Naive thymus-derived CD4-positive, alpha-beta T cell (primary cell): ENCODE measurements around the gene KRT23. TPM values are rescaled to one million over a fixed set of nuclear protein-coding genes. Genes with fewer than 3 reads are reported as not detected.

Experiments used
- ATAC-seq: fragments of 150-1000 bp; cut with Tn5 transposase; 2 replicates; pipeline ENCODE4 v1.10.0; 2021; ENCODE audit warnings: mild to moderate bottlenecking, moderate library complexity
- CTCF ChIA-PET: fragments of 350-600 bp; sonication (Branson Sonifier 250); formaldehyde crosslinking; loops from one replicate; lab custom pipeline; 2021; ENCODE audit warnings: antibody characterized with exemption; lab: Charles Lee
- POLR2A ChIA-PET: fragments of 350-600 bp; sonication (Branson Sonifier 250); formaldehyde crosslinking; loops from one replicate; lab custom pipeline; 2021; ENCODE audit warnings: antibody characterized with exemption, inconsistent platforms; lab: Charles Lee
- DNase-seq, 9 donors: peaks; one replicate each; pipeline versions ENCODE4 v3.0.0 to v3.0.0-alpha.2; 2020 to 2022; ENCODE audit warnings: mixed read lengths in 1 of 9
- H3K27ac ChIP-seq: one replicate; pipeline ENCODE4 v1.7.0; 2013; ENCODE audit warnings: mild to moderate bottlenecking, low read depth, low read length, moderate library complexity
- H3K27me3 ChIP-seq, 2 donors: one replicate each; pipeline ENCODE4 v1.7.0; 2013; ENCODE audit warnings: low read length in 2 of 2, mild to moderate bottlenecking in 2 of 2, moderate library complexity in 2 of 2; ENCODE audit not compliant: control insufficient read depth in 2 of 2, insufficient read depth in 2 of 2
- H3K36me3 ChIP-seq, 3 experiments: 1 replicate in 2 of 3; 2 replicates in 1 of 3; pipeline ENCODE4 v1.7.0; 2013; ENCODE audit warnings: low read length in 3 of 3, mild to moderate bottlenecking in 3 of 3, moderate library complexity in 1 of 3; ENCODE audit not compliant: insufficient read depth in 3 of 3, control insufficient read depth in 2 of 3
- H3K4me1 ChIP-seq, 2 donors: one replicate each; pipeline ENCODE4 v1.7.0; 2013; ENCODE audit warnings: low read length in 2 of 2, mild to moderate bottlenecking in 2 of 2, moderate library complexity in 1 of 2; ENCODE audit not compliant: control insufficient read depth in 2 of 2, insufficient read depth in 2 of 2
- H3K4me3 ChIP-seq: 2 replicates; pipeline ENCODE4 v1.7.0; 2013; ENCODE audit warnings: mild to moderate bottlenecking, low read length
- H3K9me3 ChIP-seq, 3 experiments: 1 replicate in 2 of 3; 2 replicates in 1 of 3; pipeline ENCODE4 v1.7.0; 2013; ENCODE audit warnings: low read length in 3 of 3; ENCODE audit not compliant: control insufficient read depth in 2 of 3
- H3K27ac Mint-ChIP-seq, 9 donors: one replicate each; pipeline ENCODE4 v1.8.0; 2020 to 2022; ENCODE audit warnings: mixed read lengths in 9 of 9, mild to moderate bottlenecking in 8 of 9, moderate library complexity in 5 of 9, inconsistent platforms in 2 of 9
- H3K27me3 Mint-ChIP-seq, 5 donors: one replicate each; pipeline ENCODE4 v1.8.0; 2021 to 2022; ENCODE audit warnings: mixed read lengths in 5 of 5, mild to moderate bottlenecking in 1 of 5
- H3K36me3 Mint-ChIP-seq, 5 donors: one replicate each; pipeline ENCODE4 v1.8.0; 2020 to 2022; ENCODE audit warnings: mixed read lengths in 5 of 5, mild to moderate bottlenecking in 3 of 5, inconsistent platforms in 1 of 5
- H3K4me1 Mint-ChIP-seq, 7 donors: one replicate each; pipeline ENCODE4 v1.8.0; 2020 to 2022; ENCODE audit warnings: mixed read lengths in 7 of 7, mild to moderate bottlenecking in 3 of 7, inconsistent platforms in 1 of 7
- H3K4me3 Mint-ChIP-seq, 10 donors: one replicate each; pipeline ENCODE4 v1.8.0; 2020 to 2022; ENCODE audit warnings: mild to moderate bottlenecking in 10 of 10, mixed read lengths in 10 of 10, moderate library complexity in 6 of 10, inconsistent platforms in 2 of 10
- H3K9me3 Mint-ChIP-seq, 11 donors: one replicate each; pipeline ENCODE4 v1.8.0; 2020 to 2022; ENCODE audit warnings: mixed read lengths in 11 of 11, mild to moderate bottlenecking in 4 of 11, inconsistent platforms in 1 of 11, moderate library complexity in 1 of 11
- intact Hi-C, 2 donors: fragments of 100-400 bp; cut with micrococcal nuclease; formaldehyde crosslinking; loops; one replicate each; pipeline ENCODE4 v1.15.1; 2023
- polyA plus RNA-seq, 2 donors: library from polyadenylated mRNA; unstranded; fragments of 300-500 nt; fragmentation: Illumina TruSeq; gene quantifications; one replicate each; pipeline ENCODE4 v1.2.3, GENCODE V29; 2021
- total RNA-seq, 6 experiments: library from RNA in 5 of 6; stranded (reverse) in 5 of 6; gene quantifications; 1 replicate in 5 of 6; 2 replicates in 1 of 6; pipeline ENCODE4 v1.2.3 and lab custom pipeline; 2021 to 2026

The KRT23 gene
- total and polyA plus RNA-seq, 7 experiments from 2014 or later = 0.83 TPM; not detected in 6

GRCh38 chr17:40909351-40909750 is 28.1 kb downstream of the KRT23 start:
- peaks cover 5 to 7% of the 10 kb centered on the region in 2 donors for H3K27me3 ChIP-seq
- H3K4me1 Mint-ChIP-seq = no peaks in the 10 kb centered on the region
- no peak overlapping the region for H3K27ac Mint-ChIP-seq
- no peak overlapping the region for H3K27ac ChIP-seq
- H3K36me3 Mint-ChIP-seq = no peaks in the 10 kb centered on the region
- intact Hi-C loops = loop anchor here (1.0 kb wide), 8 partner anchors 52 to 757 kb away; no protein-coding TSS in a partner anchor
- H3K4me3 Mint-ChIP-seq = no peak overlapping the region
- H3K9me3 Mint-ChIP-seq = no peaks in the 10 kb centered on the region
- POLR2A ChIA-PET = no interaction called here
- DNase-seq = peak; percentile 29 to 70 (median 56)
- peaks cover 26 to 45% (median 36%) of the 10 kb centered on the region in 5 donors for H3K27me3 Mint-ChIP-seq
- H3K4me3 ChIP-seq = no peak overlapping the region
- peak; percentile 93 for ATAC-seq
- no peaks in the 10 kb centered on the region for H3K4me1 ChIP-seq
- no peaks in the 10 kb centered on the region for H3K36me3 ChIP-seq
- no peaks in the 10 kb centered on the region for H3K9me3 ChIP-seq
- CTCF ChIA-PET = interaction anchor here (0.7 to 4.6 kb wide), 6 partner anchors 413 to 759 kb away, joined by 3 to 32 read pairs (median 18); no protein-coding TSS in a partner anchor

- Mint-ChIP-seq H3K4me3 (no peak overlapping the region), H3K9me3 (no peaks in the 10 kb centered on the region), H3K27ac (no peak overlapping the region), H3K36me3 (no peaks in the 10 kb centered on the region), H3K4me1 (peaks cover 0 to 10% (median 0%) of the 10 kb centered on the region in 7 donors), H3K27me3 (peaks cover 24 to 48% (median 35%) of the 10 kb centered on the region in 5 donors)
- ChIA-PET CTCF (interaction anchor here (4.2 to 4.6 kb wide), 3 partner anchors 642 to 756 kb away, joined by 28 to 32 read pairs (median 31); no protein-coding TSS in a partner anchor), POLR2A (no interaction called here)
- H3K27me3 ChIP-seq = peaks cover 5 to 7% of the 10 kb centered on the region in 2 donors
- H3K9me3 ChIP-seq = no peaks in the 10 kb centered on the region
- DNase-seq = no peak
- no peaks in the 10 kb centered on the region for H3K36me3 ChIP-seq
- no peak overlapping the region for H3K27ac ChIP-seq
- ATAC-seq = no peak
- no peak overlapping the region for H3K4me3 ChIP-seq
- intact Hi-C loops = no loop called here
- no peaks in the 10 kb centered on the region for H3K4me1 ChIP-seq
Measured at GRCh38 chr17:40906613-40907012, 30.8 kb downstream of the KRT23 start.

- intact Hi-C loops = no loop called here
- Mint-ChIP-seq H3K36me3 (no peaks in the 10 kb centered on the region), H3K4me1 (peaks cover 0 to 10% (median 0%) of the 10 kb centered on the region in 7 donors), H3K4me3 (no peak overlapping the region), H3K27me3 (peaks cover 30 to 48% (median 38%) of the 10 kb centered on the region in 5 donors), H3K27ac (no peak overlapping the region), H3K9me3 (no peaks in the 10 kb centered on the region)
- no peaks in the 10 kb centered on the region for H3K4me1 ChIP-seq
- no peak overlapping the region for H3K4me3 ChIP-seq
- no peaks in the 10 kb centered on the region for H3K9me3 ChIP-seq
- DNase-seq (no peak), ATAC-seq (no peak)
- CTCF ChIA-PET = interaction anchor here (0.6 kb wide), 1 partner anchor 19 kb away, joined by 5 read pairs; no protein-coding TSS in a partner anchor
- POLR2A ChIA-PET = interaction anchor here (0.6 kb wide), 1 partner anchor 755 kb away, joined by 3 read pairs; no protein-coding TSS in a partner anchor
- H3K36me3 ChIP-seq = no peaks in the 10 kb centered on the region
- H3K27me3 ChIP-seq = peaks cover 4 to 5% of the 10 kb centered on the region in 2 donors
- no peak overlapping the region for H3K27ac ChIP-seq
Measured at GRCh38 chr17:40905370-40905769, 32.1 kb downstream of the KRT23 start.

GRCh38 chr17:40903129-40903847 is 34.2 kb downstream of the KRT23 start:
- no peaks in the 10 kb centered on the region for H3K4me1 ChIP-seq
- H3K36me3 ChIP-seq = no peaks in the 10 kb centered on the region
- no peak overlapping the region for H3K27ac ChIP-seq
- H3K27me3 ChIP-seq = peaks cover 0 to under 1% of the 10 kb centered on the region in 2 donors
- H3K27ac Mint-ChIP-seq = no peak overlapping the region
- ChIA-PET POLR2A (interaction anchor here (0.7 kb wide), 1 partner anchor 467 kb away, joined by 3 read pairs; no protein-coding TSS in a partner anchor), CTCF (interaction anchor here (1.7 kb wide), 1 partner anchor 646 kb away, joined by 5 read pairs; no protein-coding TSS in a partner anchor)
- H3K9me3 ChIP-seq = no peaks in the 10 kb centered on the region
- no peak overlapping the region for H3K4me3 ChIP-seq
- H3K36me3 Mint-ChIP-seq = no peaks in the 10 kb centered on the region
- ATAC-seq (peak; percentile 54), DNase-seq (no peak)
- peaks cover 0 to 10% (median 0%) of the 10 kb centered on the region in 7 donors for H3K4me1 Mint-ChIP-seq
- H3K9me3 Mint-ChIP-seq = no peaks in the 10 kb centered on the region
- intact Hi-C loops = no loop called here
- no peak overlapping the region for H3K4me3 Mint-ChIP-seq
- H3K27me3 Mint-ChIP-seq = peaks cover 26 to 39% (median 28%) of the 10 kb centered on the region in 5 donors

- CTCF ChIA-PET = interaction anchor here (0.6 to 0.7 kb wide), 2 partner anchors 509 to 760 kb away, joined by 4 to 5 read pairs; no protein-coding TSS in a partner anchor
- Histone ChIP-seq H3K4me1 (no peaks in the 10 kb centered on the region), H3K9me3 (no peaks in the 10 kb centered on the region), H3K4me3 (no peak overlapping the region), H3K27me3 (no peaks in the 10 kb centered on the region), H3K27ac (no peak overlapping the region), H3K36me3 (no peaks in the 10 kb centered on the region)
- intact Hi-C loops = no loop called here
- POLR2A ChIA-PET = interaction anchor here (0.6 kb wide), 1 partner anchor 1184 kb away, joined by 3 read pairs; no protein-coding TSS in a partner anchor
- no peaks in the 10 kb centered on the region for H3K9me3 Mint-ChIP-seq
- peaks cover 20 to 37% (median 23%) of the 10 kb centered on the region in 5 donors for H3K27me3 Mint-ChIP-seq
- no peaks in the 10 kb centered on the region for H3K36me3 Mint-ChIP-seq
- no peak for ATAC-seq
- DNase-seq = no peak
- no peak overlapping the region for H3K4me3 Mint-ChIP-seq
- H3K27ac Mint-ChIP-seq = no peak overlapping the region
- H3K4me1 Mint-ChIP-seq = peaks cover 0 to 10% (median 0%) of the 10 kb centered on the region in 7 donors
Measured at GRCh38 chr17:40902498-40902897, 34.9 kb downstream of the KRT23 start.

GRCh38 chr17:40901981-40902474 is 35.4 kb downstream of the KRT23 start:
- Mint-ChIP-seq H3K4me1 (peaks cover 0 to 10% (median 0%) of the 10 kb centered on the region in 7 donors), H3K9me3 (no peaks in the 10 kb centered on the region), H3K36me3 (no peaks in the 10 kb centered on the region), H3K27ac (no peak overlapping the region), H3K27me3 (peaks cover 18 to 32% (median 23%) of the 10 kb centered on the region in 5 donors), H3K4me3 (no peak overlapping the region)
- DNase-seq = no peak
- H3K36me3 ChIP-seq = no peaks in the 10 kb centered on the region
- intact Hi-C loops = no loop called here
- POLR2A ChIA-PET = interaction anchor here (0.6 kb wide), 1 partner anchor 1183 kb away, joined by 3 read pairs; no protein-coding TSS in a partner anchor
- H3K4me3 ChIP-seq = no peak overlapping the region
- CTCF ChIA-PET = interaction anchor here (0.6 to 0.7 kb wide), 2 partner anchors 509 to 761 kb away, joined by 4 to 5 read pairs; no protein-coding TSS in a partner anchor
- no peak for ATAC-seq
- H3K27me3 ChIP-seq = no peaks in the 10 kb centered on the region
- H3K27ac ChIP-seq = no peak overlapping the region
- no peaks in the 10 kb centered on the region for H3K4me1 ChIP-seq
- no peaks in the 10 kb centered on the region for H3K9me3 ChIP-seq
